ENCODE results near the gene IPCEF1. TPM values are rescaled to one million over a fixed set of nuclear protein-coding genes. Genes with fewer than 3 reads are reported as not detected.

The IPCEF1 gene
- total RNA-seq, 1 experiment from 2014 or later = 0.48 TPM

DNA sequence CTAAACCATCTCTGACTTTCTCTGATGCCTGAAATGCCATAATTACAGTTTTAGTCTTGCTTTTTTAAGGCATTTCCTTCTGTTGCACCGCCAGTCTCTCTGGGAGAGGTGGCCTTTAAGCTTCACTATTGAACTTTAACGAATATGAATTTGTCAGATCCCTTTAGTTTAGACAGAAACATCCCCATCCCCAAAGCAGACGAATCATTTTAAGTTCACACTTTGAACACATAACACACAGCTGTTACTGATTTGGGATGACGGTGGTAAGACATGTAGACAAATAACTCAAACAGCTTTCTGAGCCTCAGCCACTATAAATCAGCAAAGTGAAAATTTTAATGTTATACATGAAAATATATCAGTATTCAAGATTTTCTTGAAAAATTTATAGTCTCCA lies 7.2 kb upstream of the IPCEF1 start:
- Histone ChIP-seq H2BK15ac (ENCODE audit: low read depth, low read length) (no peak overlapping the region), H4K20me1 (ENCODE audit: control insufficient read depth, insufficient read depth, insufficient read length) (no peaks in the 10 kb centered on the region), H4K91ac (ENCODE audit: insufficient read length, low read depth, low read length) (no peak overlapping the region), H3K14ac (ENCODE audit: insufficient read depth, low read length) (no peak overlapping the region), H3K23me2 (ENCODE audit: insufficient read length, low read depth, low read length, poor library complexity, severe bottlenecking) (no peaks in the 10 kb centered on the region), H2AFZ (ENCODE audit: low read length) (no peak overlapping the region), H3K4me1 (ENCODE audit: insufficient read depth, low read length) (no peaks in the 10 kb centered on the region), H3K79me1 (ENCODE audit: insufficient read depth, low read depth, low read length, poor library complexity, severe bottlenecking) (no peaks in the 10 kb centered on the region), H2BK5ac (ENCODE audit: insufficient read length, low read length) (no peak overlapping the region), H2BK12ac (ENCODE audit: insufficient read length, low read depth, low read length) (no peak overlapping the region), H2BK120ac (ENCODE audit: low read depth, low read length, poor library complexity, severe bottlenecking) (no peak overlapping the region), H3K23ac (ENCODE audit: insufficient read length, low read depth, low read length) (no peak overlapping the region), H3K9ac (ENCODE audit: extremely low read depth, insufficient read length, low read length) (no peak overlapping the region), H3K56ac (ENCODE audit: insufficient read length, low read depth, low read length) (no peak overlapping the region), H3K27me3 (ENCODE audit: insufficient read depth, low read length) (no peaks in the 10 kb centered on the region), H4K8ac (replicated peaks; ENCODE audit: insufficient read length, low read depth, low read length) (no peak overlapping the region), H2BK20ac (ENCODE audit: low read depth, low read length, poor library complexity, severe bottlenecking) (no peak overlapping the region), H3K9me3 (ENCODE audit: control insufficient read depth, low read depth, low read length) (no peaks in the 10 kb centered on the region), H3K4me2 (ENCODE audit: insufficient read depth, insufficient read length, low read length) (no peak overlapping the region), H3K79me2 (ENCODE audit: insufficient read depth, low read length) (no peaks in the 10 kb centered on the region), H3K4ac (ENCODE audit: low read depth, low read length) (no peak overlapping the region), H3K27ac (ENCODE audit: insufficient read length, low read depth, low read length) (no peak overlapping the region), H3K18ac (ENCODE audit: insufficient read length, low read depth, low read length) (no peak overlapping the region), H2AK5ac (ENCODE audit: insufficient read length, low read length) (no peak overlapping the region), H3T11ph (ENCODE audit: low read length) (no peak overlapping the region), H4K5ac (ENCODE audit: insufficient read length, low read depth, low read length) (no peak overlapping the region)
- Mint-ChIP-seq H3K36me3 (ENCODE audit: insufficient read depth in 1 of 3, low read depth in 3 of 3) (no peaks in the 10 kb centered on the region), H3K4me1 (no peaks in the 10 kb centered on the region), H3K27ac (no peak overlapping the region), H3K9me3 (no peaks in the 10 kb centered on the region), H3K27me3 (ENCODE audit: low read depth) (no peaks in the 10 kb centered on the region), H3K4me3 (no peak overlapping the region)
- DNase-seq = no peak
- WGBS (ENCODE audit: extremely low coverage, insufficient read length, low lambda C conversion rate) = no CpG with 5 or more reads among the region's 4 CpGs
- TF ChIP-seq, protein P1, sequence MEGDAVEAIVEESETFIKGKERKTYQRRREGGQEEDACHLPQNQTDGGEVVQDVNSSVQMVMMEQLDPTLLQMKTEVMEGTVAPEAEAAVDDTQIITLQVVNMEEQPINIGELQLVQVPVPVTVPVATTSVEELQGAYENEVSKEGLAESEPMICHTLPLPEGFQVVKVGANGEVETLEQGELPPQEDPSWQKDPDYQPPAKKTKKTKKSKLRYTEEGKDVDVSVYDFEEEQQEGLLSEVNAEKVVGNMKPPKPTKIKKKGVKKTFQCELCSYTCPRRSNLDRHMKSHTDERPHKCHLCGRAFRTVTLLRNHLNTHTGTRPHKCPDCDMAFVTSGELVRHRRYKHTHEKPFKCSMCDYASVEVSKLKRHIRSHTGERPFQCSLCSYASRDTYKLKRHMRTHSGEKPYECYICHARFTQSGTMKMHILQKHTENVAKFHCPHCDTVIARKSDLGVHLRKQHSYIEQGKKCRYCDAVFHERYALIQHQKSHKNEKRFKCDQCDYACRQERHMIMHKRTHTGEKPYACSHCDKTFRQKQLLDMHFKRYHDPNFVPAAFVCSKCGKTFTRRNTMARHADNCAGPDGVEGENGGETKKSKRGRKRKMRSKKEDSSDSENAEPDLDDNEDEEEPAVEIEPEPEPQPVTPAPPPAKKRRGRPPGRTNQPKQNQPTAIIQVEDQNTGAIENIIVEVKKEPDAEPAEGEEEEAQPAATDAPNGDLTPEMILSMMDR (conservative IDR thresholded peaks at IDR 0.05) = no peak

All from H9 (cell line).